ENCODE measurements around the gene ZFP1.

The ZFP1 gene

DNA sequence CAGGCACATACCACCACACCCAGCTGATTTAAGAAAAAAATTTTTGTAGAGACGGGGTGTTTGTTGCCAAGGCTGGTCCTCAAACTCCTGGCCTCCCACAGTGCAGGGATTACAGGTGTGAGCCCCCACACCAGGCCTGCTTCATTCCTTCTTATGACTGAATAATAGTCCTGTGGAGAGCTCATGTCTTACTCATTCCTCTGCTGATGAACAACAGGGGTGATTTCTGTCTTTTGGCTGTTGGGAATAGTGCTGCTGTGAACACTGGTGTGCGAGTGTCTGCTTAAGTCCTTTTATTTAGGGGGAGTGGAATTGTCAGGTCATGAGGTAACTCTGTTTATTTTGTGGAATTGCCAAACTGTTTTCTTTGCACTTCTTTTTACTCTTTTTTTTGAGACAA is 67.8 kb downstream of the ZFP1 start:
- no peak overlapping the region for H3K4me3 Mint-ChIP-seq
- H3K27ac Mint-ChIP-seq, result no peak overlapping the region
- no peaks in the 10 kb centered on the region for H3K9me3 Mint-ChIP-seq
- H3K4me1 Mint-ChIP-seq (ENCODE audit: low read depth), result peaks cover 8% of the 10 kb centered on the region
- H3K27me3 Mint-ChIP-seq, result no peaks in the 10 kb centered on the region
- H3K36me3 Mint-ChIP-seq (ENCODE audit: low read depth), result no peaks in the 10 kb centered on the region

DNA sequence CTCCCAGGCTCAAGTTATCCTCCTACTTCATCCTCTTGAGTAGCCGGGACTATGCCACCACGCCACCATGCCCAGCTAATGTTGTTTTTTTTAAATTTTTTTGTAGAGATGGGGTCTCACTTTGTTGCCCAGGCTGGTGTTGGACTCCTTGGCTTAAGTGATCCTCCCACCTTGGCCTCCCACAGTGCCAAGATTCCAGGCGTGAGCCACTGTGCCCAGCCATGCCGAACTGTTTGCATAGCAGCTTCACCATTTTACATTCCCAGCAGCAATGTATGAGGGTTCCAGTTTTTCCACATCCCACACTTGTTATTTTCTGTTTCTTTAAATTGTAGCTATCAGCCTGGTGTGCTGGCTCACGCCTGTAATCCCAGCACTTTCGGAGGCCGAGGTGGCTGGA is 68.3 kb downstream of the ZFP1 start:
- no peaks in the 10 kb centered on the region for H3K27me3 Mint-ChIP-seq
- no peak overlapping the region for H3K27ac Mint-ChIP-seq

DNA sequence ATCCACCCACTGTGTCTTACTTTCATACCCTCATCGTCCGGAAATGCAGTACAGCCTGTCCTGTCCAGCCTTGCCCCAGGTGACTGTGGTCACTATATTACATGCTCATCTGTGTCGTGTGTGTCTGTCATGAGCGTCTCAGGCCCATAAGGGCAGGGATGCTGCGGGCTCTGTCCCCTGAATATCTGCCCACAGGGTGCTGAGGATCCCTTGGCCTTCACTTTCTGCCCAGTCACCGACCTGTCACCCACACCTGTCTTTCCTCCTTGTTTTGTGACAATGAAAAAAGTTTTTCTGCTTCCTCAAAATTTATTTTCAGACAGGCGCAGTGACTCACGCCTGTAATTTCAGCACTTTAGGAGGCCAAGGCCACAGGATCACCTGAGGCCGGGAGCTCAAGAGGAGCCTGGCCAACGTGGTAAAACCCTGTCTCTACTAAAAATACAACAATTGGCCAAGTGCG is 69.1 kb downstream of the ZFP1 start:
- no peak overlapping the region for H3K27ac Mint-ChIP-seq

More for the DNA sequence above, 68.3 kb downstream of the ZFP1 start:
- Mint-ChIP-seq H3K9me3 (no peaks in the 10 kb centered on the region), H3K36me3 (ENCODE audit: low read depth) (no peaks in the 10 kb centered on the region), H3K4me3 (no peak overlapping the region), H3K4me1 (ENCODE audit: low read depth) (peaks cover 8% of the 10 kb centered on the region)

DNA sequence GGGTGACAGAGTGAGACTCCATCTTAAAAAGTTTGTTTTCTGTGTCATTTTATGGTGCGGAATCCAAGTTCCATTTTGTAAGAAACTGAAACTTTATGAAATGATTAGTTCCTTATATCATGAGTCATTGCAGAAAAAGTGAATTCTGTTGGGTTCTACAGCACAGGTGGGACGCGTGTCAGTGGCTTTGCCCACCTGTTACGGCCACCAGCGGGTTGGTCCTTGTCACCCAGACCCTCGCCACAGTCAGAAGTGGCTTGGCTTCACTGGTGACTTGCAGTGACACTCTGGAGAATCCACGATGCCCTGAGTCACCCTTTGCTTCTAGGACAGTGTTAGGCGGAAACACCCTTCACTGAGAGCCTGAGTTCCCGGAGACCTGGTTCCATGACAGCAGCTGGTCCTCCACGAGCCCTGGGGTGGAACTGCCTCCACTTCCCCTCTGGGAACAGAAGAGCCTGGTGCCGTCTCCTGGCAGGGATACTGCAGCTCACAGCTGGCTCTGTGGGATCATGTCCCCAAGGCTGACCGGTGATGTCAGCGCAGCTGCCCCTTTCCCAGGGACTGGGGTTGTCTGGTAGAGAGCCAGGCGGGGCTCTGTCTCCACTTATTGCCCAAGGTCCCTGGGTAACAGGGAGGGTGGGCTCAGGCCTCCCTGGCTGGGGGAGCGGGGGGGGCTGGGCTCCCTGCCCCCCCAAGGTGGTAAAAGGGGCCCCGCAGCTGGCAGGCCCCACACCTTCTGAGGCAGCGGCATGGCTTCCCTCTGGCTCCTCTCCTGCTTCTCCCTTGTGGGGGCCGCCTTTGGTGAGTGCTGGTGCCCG is 70.1 kb downstream of the ZFP1 start, which contains the start of gene CTRB1:
Gene CTRB1 (plus strand): TSS at position 733 of the 821 bp plus-strand sequence. CDS start 20 bp downstream, at position 753.
- Mint-ChIP-seq H3K4me3 (peak within 1 kb of the TSS; percentile 60), H3K27me3 (no peaks in the 10 kb centered on the region), H3K4me1 (ENCODE audit: low read depth) (peaks cover 8% of the 10 kb centered on the region), H3K27ac (peak within 1 kb of the TSS; percentile 74), H3K36me3 (ENCODE audit: low read depth) (no peaks in the 10 kb centered on the region), H3K9me3 (no peaks in the 10 kb centered on the region)

More for the DNA sequence above, 69.1 kb downstream of the ZFP1 start:
- no peaks in the 10 kb centered on the region for H3K9me3 Mint-ChIP-seq
- no peak overlapping the region for H3K4me3 Mint-ChIP-seq
- H3K27me3 Mint-ChIP-seq, result no peaks in the 10 kb centered on the region
- peaks cover 8% of the 10 kb centered on the region for H3K4me1 Mint-ChIP-seq (ENCODE audit: low read depth)
- no peaks in the 10 kb centered on the region for H3K36me3 Mint-ChIP-seq (ENCODE audit: low read depth)

DNA sequence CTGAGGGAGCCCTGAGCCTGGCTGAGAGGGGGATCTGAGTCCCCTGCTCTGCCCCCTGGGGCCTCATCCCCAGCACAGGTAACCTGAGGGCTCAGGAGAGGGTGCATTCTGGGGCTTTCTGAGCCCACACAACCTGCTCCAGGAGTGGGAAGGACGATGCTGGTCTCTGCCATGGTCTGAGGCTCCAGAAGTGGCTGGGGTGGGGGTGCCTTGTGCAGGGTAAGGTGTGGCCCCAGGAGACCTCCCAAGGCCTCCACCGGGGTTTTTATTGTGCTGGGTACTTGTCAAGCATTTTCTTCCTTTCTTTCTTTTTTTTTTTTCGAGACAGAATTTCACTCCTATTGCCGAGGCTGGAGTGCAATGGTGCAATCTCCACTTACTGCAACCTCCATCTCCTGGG is 70.8 kb downstream of the ZFP1 start:
- no peak overlapping the region for H3K4me3 Mint-ChIP-seq
- no peak overlapping the region for H3K27ac Mint-ChIP-seq

DNA sequence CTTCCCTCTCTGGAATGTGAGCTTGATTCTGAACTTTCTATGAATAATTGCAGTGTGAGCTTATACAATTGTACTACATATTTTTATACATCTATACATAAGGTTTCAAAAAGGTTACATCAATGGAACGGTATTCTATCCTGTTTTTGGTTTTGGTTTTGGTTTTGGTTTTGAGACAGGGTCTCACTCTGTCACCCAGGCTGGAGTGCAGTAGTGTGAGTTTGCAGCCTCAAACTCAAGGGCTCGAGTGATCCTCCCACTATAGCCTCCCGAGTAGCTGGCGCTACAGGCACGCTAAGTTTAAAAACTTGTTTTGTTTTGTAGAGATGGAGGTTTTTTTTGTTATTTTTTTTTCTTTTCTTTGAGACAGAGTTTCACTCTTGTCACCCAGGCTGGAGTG is 71.5 kb downstream of the ZFP1 start:
- Mint-ChIP-seq H3K27ac (peak overlapping the region; percentile 74), H3K36me3 (ENCODE audit: low read depth) (no peaks in the 10 kb centered on the region), H3K4me1 (ENCODE audit: low read depth) (peaks cover 8% of the 10 kb centered on the region), H3K9me3 (no peaks in the 10 kb centered on the region), H3K4me3 (peak overlapping the region; percentile 60), H3K27me3 (peaks cover 3% of the 10 kb centered on the region)

More for the DNA sequence above, 70.8 kb downstream of the ZFP1 start:
- Mint-ChIP-seq H3K4me1 (ENCODE audit: low read depth) (peaks cover 8% of the 10 kb centered on the region), H3K36me3 (ENCODE audit: low read depth) (no peaks in the 10 kb centered on the region), H3K9me3 (no peaks in the 10 kb centered on the region), H3K27me3 (no peaks in the 10 kb centered on the region)
